ENCODE measurements around the gene NPR3.
"Not testable (repeated sequence)": the region's sequence is repeated elsewhere in the genome, so short reads cannot be mapped to it uniquely, and the experiment has no call there.

The NPR3 gene

DNA sequence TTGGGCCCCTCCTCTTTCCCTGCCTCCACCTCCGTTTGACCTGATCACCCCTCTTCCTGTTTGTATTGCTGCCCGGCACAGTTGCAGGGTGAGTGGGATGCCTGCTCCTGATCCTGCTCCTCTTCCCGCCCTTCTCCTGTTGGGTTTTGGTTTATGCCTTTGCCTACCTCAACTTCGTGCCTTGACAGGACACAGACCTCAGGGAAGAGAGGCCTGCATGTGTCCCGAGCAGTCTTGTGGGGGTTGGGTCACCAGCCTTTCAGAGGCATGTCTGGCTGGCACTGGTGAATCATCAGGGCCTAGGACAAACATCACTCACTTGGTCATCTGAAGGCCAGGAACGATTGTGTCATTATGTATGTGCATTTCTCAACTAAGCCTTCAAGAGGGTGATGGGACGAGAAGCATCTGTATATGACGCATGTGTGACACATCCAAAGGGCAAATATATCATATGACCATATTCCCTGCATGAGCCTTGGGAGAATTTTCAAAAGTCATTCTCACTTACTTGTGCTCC is 56.9 kb downstream of the NPR3 start:
- no peak for DNase-seq (ENCODE audit: low read depth in 2 of 2)

DNA sequence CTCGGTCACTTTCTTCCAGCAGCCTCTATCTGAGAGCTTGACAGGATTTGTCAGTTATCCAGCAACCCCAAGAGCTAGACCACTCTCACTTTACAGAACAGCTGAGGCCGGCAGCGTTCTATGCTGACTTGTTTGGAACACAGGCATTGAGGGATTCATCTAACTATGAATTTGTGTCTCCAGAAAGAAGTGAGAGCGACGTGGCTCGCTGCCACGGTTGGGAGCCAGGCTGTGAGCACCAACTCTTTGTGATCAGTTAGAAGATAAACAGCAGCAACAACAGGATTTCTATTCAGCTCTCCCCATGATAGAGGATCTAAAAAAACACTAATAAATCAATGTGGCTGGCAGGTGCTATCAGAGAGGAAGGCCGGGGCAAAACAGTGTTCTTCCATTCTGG is 58.6 kb downstream of the NPR3 start:
- no peak for DNase-seq (ENCODE audit: low read depth in 2 of 2)

DNA sequence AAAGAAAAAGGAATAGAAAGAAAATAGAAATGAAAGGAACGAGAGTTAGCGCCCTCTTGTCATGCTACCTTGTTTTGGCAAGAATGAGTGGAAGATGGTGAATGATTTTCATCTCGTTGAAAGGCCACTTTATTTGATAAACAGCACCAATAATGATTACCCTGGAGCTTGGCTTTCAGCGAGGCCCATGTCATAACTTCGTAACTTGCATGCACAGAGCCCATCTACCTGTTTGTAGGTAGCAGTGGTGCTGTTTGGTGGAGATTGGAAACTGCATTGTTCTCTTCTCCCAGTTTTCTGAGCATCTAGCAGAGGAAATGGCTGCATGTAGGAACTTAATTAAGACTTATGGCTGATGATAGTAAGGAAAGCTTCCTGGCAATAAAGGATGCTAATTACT is 59.3 kb downstream of the NPR3 start:
- no peak for DNase-seq (ENCODE audit: low read depth in 2 of 2)

DNA sequence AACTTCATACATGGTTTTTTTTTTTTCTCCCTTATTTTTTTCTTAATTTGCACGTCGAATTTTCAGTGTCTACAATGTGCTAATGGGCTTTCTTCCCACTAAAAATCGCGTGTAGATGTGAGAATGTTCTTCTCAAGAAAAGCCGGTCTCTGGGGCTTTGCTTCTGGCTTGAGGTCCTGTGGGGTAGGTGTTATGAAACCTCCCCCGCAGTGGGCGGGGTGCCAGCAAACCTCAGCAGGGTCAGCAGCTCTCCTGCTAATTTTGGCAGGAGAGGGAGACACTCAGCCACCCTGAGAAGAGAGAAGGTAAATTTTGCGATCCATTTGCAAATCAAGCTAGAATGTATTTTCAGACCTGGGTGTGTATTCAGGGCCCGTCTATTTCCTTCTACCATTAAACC is 59.9 kb downstream of the NPR3 start:
- DNase-seq (ENCODE audit: low read depth in 2 of 2), result no peak

DNA sequence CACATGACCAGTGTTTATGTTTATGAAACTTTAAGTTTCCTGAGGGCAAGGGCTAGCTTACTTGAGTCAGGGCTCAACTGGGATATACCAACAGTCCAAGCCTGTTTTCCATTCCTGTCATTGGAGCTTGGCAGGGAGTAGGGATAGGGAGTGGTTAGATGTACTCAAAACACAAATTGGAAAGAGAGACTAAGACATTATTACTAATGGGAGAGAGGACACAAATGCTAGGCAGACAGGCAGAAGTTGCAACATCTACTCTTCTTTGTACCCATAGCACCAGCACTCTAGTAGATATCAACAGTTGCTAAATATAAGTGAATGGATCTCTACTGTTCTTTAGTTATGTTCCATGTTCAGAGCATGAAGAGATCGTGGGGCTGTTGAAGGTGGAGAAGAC is 62.8 kb downstream of the NPR3 start:
- no peak for DNase-seq (ENCODE audit: low read depth in 2 of 2)

DNA sequence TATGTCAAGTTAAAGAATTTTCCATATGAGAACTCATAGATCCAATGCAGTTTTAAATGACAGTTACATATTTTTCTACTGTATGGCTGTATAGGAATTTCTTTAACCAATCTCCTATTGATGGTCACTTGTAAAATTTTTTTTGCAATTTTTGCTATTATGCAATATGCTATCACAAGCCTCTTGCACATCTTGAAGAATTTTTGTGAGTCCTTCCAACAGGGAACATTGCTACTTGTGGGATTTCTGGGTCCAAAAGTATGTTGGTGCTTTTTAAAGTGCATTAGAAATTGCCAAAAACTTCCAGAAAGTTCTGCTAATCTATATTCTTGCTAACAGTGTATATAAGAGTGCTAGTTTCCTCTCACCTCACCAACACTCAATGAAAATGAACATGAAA is 65.1 kb downstream of the NPR3 start:
- DNase-seq (ENCODE audit: low read depth in 2 of 2), result no peak

DNA sequence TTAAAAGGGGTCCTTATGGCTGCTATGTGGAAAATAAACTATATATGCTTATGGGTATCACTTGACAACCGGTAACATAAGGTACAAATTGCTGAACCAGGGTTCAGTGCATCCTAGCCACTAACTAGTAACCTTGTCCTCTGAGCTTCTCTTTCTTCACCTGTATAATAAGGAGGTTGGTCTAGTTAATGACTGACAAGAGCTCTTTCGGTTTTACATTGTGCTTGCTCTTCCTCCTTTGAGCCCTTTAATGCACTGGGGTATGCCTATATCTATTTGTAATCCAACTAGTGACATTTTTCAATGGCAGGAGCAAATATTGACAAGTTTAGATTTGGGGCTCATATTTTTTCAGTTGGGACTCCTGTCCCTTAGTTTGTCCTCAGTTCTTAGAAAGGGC is 66.1 kb downstream of the NPR3 start:
- no peak for DNase-seq (ENCODE audit: low read depth in 2 of 2)

DNA sequence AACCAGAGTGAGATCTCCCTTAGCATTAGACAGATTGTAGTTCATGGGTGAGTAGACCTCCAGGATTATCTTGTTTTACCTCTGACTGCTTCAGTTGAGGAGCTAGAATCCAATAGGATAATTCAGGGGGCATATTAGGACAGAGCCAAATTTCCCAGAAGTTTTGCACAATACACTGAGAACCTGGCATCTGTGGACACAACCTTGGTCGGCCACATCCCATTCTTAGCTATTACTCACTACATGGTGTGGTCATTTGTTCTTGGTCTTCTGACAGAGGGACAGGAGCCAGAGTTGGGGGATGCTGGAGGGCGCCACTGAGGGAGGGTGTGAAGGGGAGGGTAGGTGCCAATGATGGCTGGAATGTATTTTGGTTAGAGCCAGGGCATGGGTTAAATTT is 66.6 kb downstream of the NPR3 start:
- no peak for DNase-seq (ENCODE audit: low read depth in 2 of 2)

DNA sequence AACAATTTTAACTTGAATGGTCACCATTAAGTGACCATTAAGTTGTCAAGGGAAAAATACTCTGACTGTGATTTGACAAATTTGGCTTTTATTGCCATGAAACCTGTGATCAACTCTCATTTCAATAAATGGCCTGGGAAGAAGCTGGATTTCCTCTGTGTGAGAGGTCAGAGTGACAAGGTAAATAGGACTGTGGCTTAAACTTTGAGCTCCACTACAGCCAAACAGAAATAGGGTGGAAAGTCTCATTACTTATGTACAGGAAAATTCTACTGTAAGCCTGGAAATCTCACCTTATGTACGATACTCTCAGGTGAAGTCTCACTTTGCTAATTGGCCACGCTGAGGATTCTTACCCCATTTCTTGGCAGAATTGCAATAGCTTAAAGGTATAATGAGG is 67.3 kb downstream of the NPR3 start:
- DNase-seq (ENCODE audit: low read depth in 2 of 2), result no peak

DNA sequence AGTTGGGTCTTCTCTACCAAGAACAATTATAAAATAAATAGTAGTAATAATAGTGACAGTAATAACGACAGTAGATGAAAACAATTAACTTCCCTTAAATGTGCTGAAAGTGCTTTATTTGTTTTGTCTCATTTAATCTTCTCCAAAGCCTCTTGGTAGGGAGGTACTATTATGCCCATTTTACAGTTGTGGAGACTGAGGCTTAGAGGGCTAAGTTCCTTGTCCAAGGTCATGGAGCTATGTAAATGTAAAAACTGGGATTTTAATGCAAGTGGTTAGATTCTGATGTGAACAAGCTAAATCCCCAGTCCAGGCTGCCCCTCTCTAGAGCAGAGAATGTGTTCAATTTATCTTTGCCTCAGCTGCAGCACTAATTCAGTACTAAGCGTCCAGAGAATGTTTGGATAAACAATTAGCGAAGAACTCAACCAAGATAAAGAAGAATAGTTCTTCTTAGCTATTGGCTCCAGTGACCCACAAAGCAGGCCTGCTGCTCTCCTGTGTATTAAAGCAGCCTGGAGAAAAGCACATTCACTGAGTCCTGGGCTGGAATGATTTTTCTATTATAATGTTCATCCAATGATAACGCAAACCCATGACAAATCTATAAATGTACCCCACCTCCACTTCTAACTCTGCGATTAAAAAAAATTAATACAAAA is 68.8 kb downstream of the NPR3 start:
- no peak for DNase-seq (ENCODE audit: low read depth in 2 of 2)

DNA sequence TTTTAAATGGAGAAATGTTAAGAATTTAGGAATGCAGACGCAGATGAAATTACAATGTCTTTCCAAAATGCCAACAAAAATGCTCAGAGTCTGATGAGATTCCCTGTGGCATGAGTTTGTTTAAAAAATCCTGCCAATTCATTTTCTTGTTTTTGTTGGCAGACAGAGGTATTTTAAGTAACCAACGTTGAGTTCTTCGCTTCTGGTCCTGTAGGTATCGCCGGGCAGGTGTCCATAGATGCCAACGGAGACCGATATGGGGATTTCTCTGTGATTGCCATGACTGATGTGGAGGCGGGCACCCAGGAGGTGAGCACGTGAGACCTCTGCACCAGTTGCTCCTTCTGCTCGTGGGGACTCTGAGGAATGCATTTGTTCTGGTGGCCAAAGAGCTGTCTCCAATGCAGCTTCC is 69.4 kb downstream of the NPR3 start:
- DNase-seq (ENCODE audit: low read depth in 2 of 2), result no peak

DNA sequence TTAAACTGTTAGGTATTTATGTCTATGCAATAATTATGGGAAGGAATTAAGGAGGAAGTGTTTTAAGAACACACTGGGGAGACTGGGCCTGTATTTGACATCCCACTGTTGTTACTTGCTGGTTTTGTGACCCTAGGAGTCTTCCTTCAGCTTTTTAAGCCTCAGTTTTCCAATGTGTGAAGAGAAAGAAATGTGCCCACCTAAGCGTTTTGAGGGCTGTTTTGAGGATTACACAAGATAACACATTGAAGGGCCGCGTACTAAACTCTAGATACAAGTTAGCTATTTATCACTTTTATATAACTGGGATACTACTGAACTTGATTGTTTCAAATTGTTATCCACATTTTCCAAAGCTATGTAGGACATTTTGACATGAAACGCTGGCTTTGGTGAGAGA is 72.5 kb downstream of the NPR3 start:
- no peak for DNase-seq (ENCODE audit: low read depth in 2 of 2)

DNA sequence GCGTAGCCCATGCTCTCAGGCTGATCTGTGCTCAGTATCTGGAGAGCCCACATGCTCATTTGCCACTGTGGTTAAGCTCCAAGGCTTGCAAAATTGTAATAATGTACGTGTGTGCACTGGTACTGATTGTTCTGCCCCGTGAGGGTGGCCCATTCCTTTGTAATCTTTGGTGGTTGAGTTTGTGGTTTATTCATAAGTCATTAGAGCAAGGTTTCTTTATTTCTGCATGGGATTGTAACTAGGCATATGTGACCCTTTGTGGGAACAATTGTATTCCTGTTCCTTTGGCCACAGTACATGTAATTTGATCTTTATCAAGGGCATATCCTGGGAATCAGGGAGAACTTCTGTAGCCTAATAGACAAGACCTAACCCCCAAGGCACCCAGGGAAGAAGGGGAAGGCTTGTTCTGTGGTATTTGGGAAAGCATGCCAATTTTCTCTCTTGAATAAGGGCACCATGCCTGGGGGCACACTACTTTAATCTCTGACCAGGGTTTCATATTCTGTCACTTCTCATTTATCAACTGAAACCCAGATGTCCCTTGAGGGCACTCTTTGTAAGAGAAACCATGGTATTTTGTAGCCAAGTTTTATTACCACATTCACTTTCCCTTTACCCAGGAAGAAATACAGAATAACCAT is 74.6 kb downstream of the NPR3 start:
- no peak for DNase-seq (ENCODE audit: low read depth in 2 of 2)

DNA sequence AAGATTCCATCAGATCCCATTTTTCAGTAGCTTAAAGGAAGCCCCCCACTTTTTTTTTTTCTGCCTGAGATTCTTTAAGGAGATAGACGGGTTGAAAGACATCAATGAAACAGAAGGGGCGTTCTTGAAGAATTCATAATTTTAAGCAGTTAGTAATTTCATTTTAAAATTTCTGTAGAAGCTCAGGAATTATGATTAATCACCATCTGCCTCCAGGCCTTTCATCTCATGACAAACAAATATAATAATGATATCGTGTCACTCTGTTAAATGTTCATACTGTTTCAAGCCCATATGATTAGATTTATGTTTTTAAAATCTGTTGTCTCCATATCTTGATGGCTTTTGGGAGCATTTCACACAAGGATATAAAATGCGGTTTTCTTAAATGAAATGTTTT is 75.2 kb downstream of the NPR3 start:
- DNase-seq (ENCODE audit: low read depth in 2 of 2), result no peak

DNA sequence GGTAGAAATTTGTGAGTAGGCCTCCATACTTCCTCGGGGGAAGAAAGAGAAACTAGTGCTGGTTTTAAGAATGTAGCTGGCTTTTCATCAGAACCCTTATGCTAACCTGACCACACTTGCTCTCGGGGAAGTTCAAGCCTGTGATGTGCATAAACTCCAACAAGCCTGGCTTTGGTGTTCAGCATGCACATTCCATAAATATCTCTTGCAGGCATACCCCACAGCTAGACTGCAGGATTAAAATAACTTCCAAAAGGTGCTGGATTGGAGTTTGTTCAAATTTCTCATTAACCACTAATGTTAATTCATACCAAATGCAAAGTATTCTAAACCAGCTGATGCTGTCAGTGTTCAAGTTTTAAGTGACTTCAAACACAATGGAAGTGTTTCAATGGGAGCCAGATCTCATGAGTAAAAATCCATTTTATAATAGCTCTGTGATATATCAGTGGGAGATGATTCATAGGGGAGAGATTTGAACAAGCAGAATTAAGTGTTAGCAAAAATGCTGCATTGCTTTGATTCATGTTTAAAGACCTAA is 79.4 kb downstream of the NPR3 start:
- DNase-seq (ENCODE audit: low read depth in 2 of 2), result no peak

DNA sequence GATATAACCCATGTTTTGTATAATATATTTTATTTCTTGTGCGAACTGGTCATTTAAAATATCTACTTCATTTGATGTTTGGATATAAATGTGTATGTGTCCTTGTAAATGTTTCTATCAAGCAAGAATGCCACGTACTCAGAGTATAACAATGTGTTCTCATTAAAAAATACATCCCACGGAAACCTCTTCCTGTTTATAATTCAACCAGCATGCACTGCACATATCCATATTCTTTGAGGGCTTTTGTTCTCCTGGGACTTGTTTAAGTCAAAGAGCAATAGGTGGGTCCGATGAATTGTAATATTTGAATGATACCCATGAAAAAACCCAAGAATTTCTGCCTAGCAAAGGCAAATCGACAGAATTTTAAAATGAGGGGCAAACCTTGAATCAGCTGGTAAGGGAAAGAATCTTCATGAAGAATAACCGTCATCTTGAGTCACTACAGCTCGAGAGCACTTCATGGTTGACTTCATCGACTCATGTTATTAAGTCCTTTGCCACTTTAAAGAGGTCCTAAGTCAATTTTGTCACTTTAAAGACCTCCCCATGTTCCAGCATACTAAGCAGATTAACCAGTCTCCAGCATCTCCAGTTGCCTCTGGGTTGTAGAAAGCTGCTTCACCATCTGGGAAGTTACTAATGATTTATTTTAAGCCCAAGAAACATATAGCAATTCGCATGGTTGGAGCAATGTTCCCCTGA is 80.6 kb downstream of the NPR3 start:
- DNase-seq (ENCODE audit: low read depth in 2 of 2), result no peak

DNA sequence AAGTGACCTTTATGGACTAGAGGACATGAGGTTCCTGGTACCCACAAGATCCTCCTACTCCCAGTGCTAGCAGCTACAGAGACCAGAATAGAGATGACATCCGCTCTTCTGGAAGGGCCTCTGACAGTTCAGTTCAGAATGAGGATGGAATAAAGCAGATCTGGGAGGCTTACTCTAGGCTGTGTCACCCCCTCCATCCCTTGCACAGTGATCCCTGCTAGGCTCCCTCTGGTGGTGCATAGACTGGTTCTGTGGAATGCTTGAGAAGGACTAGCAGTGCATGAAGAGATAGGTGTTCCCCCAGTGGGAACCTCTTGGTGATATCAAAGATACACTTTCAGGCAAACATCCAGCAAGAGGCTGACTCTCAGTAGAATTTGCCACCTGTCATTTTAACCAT is 83.0 kb downstream of the NPR3 start:
- DNase-seq (ENCODE audit: low read depth in 2 of 2), result no peak

DNA sequence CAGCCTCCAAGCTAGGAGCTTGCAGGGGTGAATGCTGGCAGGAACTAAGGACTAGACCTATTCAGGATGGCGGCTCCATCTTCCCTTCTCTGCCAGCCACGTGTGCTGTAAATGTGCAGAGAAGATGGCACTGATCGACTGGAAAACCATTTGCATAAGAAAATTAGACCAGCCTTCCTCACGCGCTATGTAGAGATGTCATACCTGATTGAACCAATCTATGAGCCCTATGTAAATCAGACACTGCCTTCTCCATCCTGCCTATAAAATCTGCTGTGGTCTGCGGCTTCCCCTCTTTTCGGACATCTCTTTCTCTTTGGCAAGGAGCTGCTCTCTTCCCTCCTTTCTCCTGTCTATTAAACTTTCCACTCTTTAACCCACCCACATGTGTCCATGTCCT is 91.6 kb downstream of the NPR3 start:
- no peak for DNase-seq (ENCODE audit: low read depth in 2 of 2)

DNA sequence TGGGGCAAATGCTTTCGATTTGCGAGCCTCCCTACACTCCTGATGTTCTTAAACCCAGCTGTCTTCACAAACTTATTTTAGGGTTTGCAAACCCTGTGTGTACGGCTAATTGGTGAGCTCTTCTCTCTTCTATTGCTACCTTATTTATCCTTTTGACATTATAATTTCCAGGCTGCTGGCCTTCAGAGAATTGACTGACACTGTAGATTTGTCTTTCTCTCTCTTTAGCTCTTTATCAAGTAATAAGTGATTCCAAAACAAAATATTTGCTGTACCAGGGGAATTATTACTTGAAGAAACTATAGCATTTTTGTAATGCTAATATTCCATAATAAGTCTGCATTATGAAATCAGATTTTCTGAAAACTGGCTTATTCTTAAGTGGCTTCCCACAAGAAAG is 92.5 kb downstream of the NPR3 start:
- DNase-seq (ENCODE audit: low read depth in 2 of 2), result no peak

DNA sequence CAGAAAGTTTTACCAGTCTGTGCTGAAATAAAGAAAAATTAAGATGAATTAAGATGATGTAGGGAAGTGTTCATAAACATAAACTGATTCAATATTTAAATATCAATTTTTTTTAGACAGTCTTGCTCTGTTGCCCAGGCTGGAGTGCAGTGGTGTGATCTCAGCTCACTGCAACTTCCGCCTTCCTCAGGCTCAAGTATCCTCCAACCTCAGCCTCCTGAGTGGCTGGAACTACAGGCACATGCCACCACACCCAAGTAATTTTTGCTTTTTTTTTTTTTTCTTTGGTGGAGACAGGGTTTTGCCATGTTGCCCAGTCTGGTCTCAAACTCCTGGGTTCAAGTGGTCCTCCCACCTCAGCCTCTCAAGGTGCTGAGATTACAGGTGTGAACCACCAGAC is 94.3 kb downstream of the NPR3 start:
- not testable (repeated sequence) for DNase-seq (ENCODE audit: low read depth in 2 of 2)

DNA sequence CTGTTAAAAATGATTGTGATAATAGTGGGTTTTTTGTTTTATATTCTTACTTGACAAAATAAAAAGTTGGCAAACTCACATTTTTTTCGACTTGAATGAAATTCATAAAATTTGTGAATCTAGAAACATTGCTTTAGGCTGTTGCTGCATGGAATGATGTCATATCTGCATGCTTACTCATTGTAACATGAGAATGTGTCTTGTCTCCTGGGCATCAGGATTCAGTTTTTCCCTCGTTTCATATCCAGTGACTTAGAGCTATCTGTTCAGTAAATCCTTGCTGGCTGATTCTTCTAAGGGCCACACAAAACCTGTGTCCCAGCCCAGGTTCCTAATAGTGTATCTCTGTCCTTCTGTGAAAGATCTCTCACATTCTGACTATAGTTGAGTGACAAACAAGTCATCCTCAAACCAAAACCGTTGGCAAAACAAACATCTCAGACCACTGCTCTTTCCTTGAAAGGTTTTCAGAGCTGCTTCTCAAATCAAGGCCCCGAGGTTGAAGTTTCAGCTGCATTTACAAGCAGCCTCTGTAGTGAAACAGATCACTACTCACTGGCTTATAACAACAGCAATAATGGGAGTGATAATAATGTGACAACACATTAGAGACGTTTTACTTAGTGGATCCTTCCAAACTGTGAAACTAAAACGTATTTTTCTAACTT is 95.0 kb downstream of the NPR3 start:
- DNase-seq (ENCODE audit: low read depth in 2 of 2), result no peak

DNA sequence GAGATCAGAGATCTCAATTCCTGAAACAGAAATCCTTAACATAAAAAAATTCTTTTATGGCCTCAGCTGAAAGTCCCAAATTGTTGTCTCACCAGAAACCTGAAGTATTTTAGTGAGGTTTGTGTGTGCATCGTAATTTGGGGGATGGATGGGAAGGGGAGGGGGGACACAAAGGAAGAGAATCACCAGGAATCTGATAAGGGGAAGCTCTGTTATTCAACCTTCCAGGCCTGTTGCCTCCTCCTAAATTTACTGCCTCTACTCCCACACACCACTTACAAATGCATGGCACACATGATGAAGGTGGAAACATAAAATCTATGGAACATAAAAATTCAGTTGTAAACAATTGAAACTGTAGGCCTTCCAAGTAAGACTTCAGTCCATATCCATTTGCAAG is 97.7 kb downstream of the NPR3 start:
- DNase-seq (ENCODE audit: low read depth in 2 of 2), result no peak

Data from stimulated activated CD8-positive, alpha-beta memory T cell treated with anti-CD3 and anti-CD28 coated beads, Interleukin-7, amount 100 ng/mL, for 1 hour (primary cell).